GM18873 (cell line): ENCODE measurements around the gene RAD18.

Experiments
- ATAC-seq: cut with Tn5 transposase; IDR thresholded peaks from one replicate; pipeline ENCODE4 v1.9.1; 2021; ENCODE audit warnings: mild to moderate bottlenecking, moderate library complexity, moderate number of reproducible peaks; ENCODE audit not compliant: unreplicated experiment, low FRiP score

The RAD18 gene

DNA sequence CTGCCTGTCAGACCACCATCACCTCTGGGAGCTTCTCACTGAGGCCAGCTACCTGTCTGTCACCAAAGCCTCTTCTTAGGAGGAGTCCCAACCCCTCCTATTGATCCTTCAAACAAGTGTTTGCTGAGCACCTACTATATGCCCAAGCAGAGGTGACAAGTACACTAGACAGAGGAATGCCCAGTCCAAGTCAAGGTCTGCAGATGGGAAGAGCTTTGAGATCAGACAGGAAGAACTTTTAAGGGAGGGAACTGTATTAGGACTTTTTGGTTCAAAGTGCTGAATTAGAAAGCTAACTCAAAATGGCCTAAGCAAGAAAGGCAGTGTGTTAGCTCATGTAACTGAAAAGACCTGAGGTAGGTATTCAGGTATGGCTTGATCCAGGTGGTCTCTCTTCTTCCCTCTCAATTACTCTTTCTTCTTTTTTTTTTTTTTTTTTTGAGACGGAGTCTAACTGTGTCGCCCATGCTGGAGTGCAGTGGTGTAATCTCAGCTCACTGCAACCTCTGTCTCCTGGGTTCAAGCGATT lies 3.6 kb upstream of the RAD18 start:
- ATAC-seq: no peak

- no peak for ATAC-seq
Measured at GRCh38 chr3:8966150-8966819, 3.0 kb upstream of the RAD18 start.

GRCh38 chr3:8964436-8965370 lies 1.4 kb upstream of the RAD18 start:
- ATAC-seq: no peak

DNA sequence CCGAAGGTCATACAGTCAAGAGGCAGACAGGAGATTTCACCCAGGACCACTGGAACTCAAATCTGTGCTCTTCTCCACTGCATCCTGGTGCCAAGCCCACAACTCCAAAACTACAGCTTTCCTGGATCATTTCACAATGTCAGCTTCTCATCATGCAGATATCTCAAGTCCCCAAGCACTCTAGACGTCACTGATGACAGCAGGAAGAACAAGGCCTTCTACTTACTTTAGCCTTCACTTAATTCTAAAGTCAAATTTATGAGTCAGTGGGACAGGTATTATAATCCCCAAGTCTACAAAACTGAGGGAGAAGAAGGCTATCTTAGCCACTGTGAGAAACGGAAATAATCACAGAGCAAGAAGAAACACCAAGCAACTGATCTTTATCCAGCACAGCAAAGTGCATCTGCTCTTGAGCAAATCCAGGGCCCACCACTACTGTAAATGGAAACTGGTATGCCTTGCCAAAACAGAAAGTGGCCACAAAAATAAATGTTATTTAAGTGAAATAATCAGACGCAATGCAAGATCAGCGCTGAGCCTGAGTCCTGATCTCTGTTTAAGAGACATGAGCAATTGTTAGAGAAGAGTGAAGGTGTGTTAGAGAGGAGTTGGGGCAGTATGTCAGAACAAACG lies 928 bp downstream of the RAD18 start:
- no peak for ATAC-seq

- no peak for ATAC-seq
Measured at GRCh38 chr3:8959668-8960067, 3.6 kb downstream of the RAD18 start.

GRCh38 chr3:8954938-8955763 lies 8.1 kb downstream of the RAD18 start:
- ATAC-seq: peak; percentile 65

- no peak for ATAC-seq
Measured at GRCh38 chr3:8953313-8953712, 10.0 kb downstream of the RAD18 start.

DNA sequence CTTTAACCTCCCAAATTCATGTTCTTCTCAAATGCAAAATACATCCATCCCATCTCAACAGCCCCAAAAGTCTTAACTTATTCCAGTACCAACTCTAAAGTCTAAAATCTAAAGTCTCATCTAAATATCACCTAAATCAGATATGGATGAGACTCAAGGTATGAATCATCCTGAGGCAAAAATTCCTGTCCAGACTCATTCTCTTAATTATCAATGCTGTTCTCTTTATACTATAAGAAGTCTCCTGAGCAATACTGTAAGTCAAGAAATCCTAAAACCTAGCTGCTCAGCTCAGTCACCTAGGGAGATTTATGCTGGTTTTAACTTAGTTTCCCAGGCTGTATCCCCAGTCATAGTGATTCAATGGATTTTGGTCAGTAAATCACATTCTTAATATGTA lies 11.1 kb downstream of the RAD18 start:
- ATAC-seq: no peak

- no peak for ATAC-seq
Measured at GRCh38 chr3:8945890-8946600, 17.2 kb downstream of the RAD18 start.

DNA sequence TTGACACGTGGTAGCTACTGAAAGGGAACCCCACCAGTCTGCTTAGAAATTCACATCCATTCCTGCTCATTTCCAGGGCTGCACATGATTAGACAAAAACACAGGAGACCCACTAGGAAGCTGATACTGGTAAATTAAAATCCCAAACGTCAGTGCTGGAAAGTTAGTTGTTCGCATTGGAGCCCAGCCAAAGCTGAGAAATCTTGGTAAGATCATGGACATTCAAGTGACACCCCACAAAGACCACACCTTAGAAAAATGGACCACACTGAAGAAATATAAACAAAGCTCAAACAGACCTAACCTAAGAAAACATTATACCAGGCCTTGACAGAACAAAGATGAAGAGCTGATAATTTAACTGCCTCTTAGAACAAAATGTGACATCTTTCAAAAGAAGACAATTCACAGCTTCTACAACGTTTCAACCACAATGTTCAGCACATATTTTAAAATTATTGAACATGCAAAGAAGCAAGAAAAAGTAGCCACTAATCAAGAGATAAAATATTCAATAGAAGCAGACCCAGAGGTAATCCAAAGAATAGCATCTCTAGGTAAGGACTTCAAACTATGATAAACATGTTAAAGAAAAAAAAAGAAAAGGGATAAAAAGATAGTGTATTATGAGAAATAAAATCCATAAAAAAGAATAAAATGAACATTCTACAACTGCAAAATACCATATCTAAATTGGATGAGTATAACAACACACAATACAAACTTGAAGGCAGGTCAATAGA lies 20.4 kb downstream of the RAD18 start:
- no peak for ATAC-seq

DNA sequence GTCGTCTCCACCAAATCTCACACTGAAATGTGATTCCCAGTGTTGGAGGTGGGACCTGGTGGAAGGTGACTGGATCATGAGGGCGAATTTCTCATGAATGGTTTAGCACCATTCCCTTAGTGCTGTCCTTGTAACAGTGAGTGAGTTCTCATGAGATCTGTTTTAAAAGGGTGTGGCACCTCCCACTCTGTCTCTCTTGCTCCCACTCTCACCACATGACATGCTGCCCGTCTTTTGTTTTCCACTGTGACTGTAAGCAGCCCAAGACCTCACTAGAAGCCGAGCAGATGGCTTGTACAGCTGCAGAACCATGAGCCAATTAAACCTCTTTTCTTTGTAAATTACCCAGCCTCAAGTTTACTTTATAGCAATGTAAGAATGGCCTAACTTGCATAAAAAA lies 21.2 kb downstream of the RAD18 start:
- no peak for ATAC-seq

- ATAC-seq: no peak
Measured at GRCh38 chr3:8938021-8938420, 25.3 kb downstream of the RAD18 start.

GRCh38 chr3:8937064-8938020 lies 25.9 kb downstream of the RAD18 start:
- no peak for ATAC-seq

GRCh38 chr3:8932507-8932906 lies 30.8 kb downstream of the RAD18 start:
- ATAC-seq: no peak

DNA sequence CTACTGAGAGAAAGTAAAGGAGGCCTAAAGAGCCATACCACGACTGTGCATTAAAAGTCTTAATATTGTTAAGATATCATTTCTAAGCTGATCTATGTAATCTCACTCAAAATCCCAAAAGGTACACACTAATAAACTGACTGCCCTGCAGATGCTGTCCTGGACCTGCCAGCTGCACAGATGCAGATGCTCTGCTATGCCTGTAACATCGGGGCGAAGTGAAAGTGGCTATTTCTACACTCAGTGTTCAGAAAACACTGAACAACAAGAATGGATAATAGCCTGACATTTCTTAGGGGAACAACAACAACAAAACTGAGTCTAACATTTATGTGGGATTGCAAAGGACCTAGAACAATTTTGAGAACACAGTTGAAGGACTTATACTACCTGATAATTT lies 31.9 kb downstream of the RAD18 start:
- no peak for ATAC-seq

GRCh38 chr3:8929860-8930259 lies 33.4 kb downstream of the RAD18 start:
- no peak for ATAC-seq

DNA sequence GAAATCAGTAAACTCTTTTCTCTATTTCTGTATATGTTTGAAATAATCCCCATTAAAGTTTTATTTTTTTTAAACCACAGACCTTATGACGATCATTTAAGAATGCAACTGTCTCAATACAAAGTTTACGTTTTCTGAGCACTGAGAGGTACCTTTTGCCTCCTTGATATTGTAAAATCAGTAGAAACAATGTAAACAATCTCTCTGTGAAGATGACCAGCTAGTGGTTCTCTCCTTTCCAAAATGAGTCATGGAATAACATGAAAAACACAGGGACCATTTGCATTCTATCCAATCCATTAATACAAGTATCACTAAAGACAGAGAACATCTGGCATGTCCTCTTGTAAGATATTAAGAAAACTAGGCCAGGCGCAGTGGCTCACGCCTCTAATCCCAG lies 48.8 kb downstream of the RAD18 start:
- no peak for ATAC-seq

GRCh38 chr3:8911781-8912180 lies 51.5 kb downstream of the RAD18 start:
- ATAC-seq: no peak
